HG03439 (cell line): ENCODE results near the gene MOK.

Experiments
- ATAC-seq: cut with Tn5 transposase; IDR thresholded peaks from one replicate; pipeline ENCODE4 v1.9.1; 2021; ENCODE audit warnings: mild to moderate bottlenecking, moderate library complexity; ENCODE audit not compliant: unreplicated experiment

Gene MOK

DNA sequence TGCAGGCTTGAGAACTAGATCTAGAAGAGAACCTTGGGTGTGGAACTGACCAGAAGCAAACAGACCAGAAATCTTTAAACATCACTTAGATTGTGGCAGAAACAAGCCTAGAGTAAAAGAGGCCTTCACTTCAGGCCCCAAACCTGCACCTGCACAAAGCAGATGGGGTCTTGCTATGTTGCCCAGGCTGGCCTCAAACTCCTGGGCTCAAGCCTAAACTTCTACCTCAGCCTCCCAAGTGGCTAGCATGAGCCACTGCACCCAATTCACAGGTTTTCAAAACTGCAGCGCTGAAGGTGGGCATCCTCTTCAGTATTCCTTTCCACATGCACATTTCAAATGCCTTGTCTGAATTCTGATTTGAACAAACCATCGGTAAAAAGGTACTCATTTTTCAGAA is 19.9 kb downstream of the MOK start:
- no peak for ATAC-seq

- ATAC-seq, result no peak
Observed at GRCh38 chr14:102283631-102284129, 21.3 kb downstream of the MOK start.

GRCh38 chr14:102282751-102283465 is 22.1 kb downstream of the MOK start:
- no peak for ATAC-seq

GRCh38 chr14:102280376-102280962 is 24.5 kb downstream of the MOK start:
- no peak for ATAC-seq

DNA sequence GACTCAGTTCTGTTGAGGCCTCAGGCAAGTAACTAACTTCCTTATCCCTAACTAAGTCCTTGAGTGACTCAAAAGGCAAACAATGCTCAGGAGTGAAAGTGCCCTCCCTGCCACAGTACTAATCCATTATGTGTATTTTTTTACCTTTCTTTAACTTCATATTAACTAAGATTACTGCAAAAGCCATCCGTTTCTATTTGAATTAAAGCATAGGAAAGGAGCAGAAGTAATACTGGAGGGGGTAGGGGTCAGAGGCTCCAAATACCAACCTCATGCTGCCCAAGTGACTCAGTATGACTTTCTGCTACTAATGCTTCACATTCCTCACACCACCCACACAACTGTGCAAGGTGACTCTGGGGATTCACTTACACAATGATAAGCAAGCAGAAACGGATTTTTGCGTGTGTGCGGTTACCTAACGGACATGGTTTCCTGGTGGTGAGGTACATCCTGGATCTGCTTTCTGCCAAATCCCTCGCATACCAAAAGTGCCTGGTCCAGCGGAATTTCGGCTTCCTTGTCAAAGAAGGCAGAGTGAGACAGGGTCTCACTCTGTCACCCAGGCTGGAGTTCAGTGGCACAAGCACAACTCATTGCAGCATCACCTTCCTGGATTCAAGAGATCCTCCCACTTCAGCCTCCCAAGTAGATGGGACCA is 25.1 kb downstream of the MOK start:
- no peak for ATAC-seq

DNA sequence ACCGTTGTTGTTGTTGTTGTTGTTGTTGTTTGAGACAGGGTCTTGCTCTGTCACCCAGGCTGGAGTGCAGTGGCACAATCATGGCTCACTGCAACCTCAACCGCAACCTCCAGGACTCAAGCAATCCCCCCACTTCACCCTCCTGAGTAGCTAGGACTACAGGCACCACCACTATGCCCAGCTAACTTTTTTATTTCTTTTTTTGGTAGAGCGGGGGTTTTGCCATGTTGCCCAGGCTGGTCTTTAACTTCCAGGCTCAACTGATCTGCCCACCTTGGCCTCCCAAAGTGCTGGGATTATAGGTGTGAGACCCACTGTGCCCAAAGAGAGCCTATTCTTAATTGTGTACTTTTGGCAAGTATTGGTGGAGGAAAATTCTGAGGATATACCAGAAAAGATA is 25.7 kb downstream of the MOK start:
- no peak for ATAC-seq

DNA sequence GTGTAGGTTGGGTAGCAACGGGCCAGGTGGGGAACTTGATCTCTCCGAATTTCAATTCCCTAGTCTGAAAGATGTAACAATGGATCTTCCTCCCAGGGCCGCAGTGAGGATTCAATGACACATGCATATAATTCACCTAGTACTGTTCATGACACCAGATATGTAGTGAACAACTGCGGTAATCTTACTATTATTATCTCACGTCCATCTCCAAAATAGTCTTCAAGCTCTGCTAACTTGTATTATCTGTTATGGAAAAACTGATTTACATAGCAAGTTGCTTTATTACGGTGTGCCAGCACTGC is 26.4 kb downstream of the MOK start:
- no peak for ATAC-seq

DNA sequence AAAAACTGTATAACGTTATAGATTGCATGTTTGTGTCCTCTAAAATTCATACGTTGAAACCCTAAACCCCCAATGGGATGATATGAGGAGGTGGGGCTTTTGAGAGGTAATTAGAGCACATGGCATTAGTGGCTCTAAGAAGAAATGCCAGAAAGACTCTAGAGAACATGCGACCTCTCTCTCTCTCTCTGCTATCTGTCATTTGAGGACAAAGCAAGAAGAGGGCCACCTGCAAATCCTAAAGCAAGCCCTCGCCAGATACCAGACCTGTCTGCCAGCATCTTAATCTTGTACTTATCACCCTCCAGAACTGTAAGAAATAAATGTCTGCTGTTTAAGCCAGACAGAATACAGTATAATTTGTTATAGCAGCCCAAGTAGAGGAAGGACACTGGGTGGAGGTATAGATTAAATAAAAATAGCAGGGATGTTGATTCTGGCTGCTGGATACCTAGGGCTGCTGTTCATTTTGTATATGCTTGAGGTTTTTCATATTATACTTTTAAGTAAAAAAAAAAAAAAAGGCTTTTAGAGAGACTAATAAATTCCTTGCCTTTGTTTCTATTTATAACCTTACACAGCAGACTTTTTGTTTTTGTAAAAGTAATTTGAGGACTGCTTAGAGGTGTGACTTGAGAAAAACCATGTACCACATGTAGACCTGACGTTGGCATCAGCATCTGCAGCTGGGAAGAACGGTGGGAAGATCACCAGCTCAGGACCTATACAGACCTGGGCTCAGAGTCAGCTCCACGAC is 26.9 kb downstream of the MOK start:
- no peak for ATAC-seq

- no peak for ATAC-seq
Observed at GRCh38 chr14:102275866-102276265, 29.1 kb downstream of the MOK start.

DNA sequence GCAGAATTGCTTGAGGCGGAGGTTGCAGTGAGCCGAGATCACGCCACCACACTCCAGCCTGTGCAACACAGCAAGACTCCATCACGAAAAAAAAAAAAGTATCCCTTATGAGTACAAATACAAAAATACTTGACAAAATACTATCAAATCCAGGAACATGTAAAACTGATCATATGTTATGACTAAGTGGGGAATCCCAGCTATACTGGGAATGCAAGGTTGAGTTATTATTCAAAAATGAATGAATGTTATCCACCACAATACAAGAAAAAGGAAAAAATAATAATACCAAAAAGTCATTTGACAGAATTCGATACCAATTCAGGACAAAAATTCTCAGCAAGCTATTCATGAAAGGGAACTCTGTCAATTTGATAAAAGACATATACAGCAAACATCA is 32.6 kb downstream of the MOK start:
- ATAC-seq, result no peak

DNA sequence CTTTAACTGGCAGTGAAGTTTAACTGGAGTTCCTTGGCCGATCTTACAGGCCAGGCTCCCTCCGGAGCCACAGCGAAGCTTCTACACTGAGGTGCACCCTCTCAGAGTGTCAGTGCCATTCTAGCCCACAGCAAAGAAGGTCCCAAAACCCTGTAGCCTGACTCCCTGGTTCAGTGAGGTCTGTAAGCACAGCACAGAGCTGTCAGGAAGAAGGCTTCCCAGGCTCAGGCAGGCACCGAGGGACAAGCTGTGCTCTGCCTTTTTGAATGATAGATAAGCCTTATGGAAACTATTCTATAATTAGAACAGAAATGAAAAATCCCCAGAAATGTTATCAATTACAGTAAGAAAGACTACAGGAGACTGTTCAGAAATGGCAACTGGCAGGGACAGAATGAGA is 40.2 kb downstream of the MOK start:
- ATAC-seq, result no peak

- ATAC-seq, result no peak
Observed at GRCh38 chr14:102264355-102264754, 40.6 kb downstream of the MOK start.

- ATAC-seq, result no peak
Observed at GRCh38 chr14:102262929-102263462, 42.0 kb downstream of the MOK start.

GRCh38 chr14:102258136-102258535 is 46.8 kb downstream of the MOK start:
- ATAC-seq, result no peak

GRCh38 chr14:102256716-102257115 is 48.2 kb downstream of the MOK start:
- no peak for ATAC-seq

DNA sequence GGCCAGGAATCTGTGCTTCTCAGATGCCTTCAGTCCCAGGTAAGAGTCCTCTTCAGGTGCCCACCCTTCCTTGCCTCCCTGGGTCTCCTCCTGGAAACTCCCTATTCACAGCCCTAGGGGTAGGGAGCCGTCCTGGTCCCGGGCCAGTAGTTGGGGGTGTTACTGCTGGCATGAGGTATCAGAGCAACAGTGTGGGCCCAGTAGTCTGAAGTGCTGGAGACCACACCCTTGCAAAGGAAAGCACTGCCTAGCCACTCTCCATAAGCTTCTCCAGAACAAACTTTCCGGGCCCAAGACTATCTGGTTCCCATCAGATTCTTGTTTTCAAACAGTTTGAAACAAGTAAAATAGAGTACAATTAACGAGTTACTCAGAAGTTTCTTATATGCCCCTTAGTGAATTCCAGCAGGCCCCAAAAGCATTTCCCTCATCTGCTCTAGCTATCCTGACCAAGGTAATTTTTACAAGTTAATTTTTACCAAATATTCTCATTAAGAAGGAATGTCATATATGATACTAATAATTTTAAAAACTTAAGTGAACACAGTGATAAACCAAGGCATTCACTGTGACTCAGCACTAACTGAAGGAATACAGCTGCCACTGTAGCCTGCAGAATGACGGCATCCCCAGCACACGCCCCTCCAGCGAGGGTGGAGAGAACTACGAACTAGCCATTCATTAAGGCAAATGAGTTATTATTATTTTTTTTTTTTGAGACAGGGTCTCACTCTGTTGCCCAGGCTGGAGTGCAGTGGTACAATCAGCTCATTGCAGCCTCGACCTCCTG is 49.4 kb downstream of the MOK start:
- ATAC-seq, result no peak

- ATAC-seq, result no peak
Observed at GRCh38 chr14:102252834-102253801, 51.8 kb downstream of the MOK start.

GRCh38 chr14:102251161-102251560 is 53.8 kb downstream of the MOK start:
- no peak for ATAC-seq

GRCh38 chr14:102250636-102251035 is 54.3 kb downstream of the MOK start:
- no peak for ATAC-seq
